Activated CD4-positive, alpha-beta T cell treated with anti-CD3 and anti-CD28 coated beads for 1 hour (primary cell): ENCODE results near the gene TMEM205.
A peak's percentile ranks its signal among the peaks of the same experiment; 100 is the strongest.

Experiments
- DNase-seq: peaks from one replicate; pipeline ENCODE4 v3.0.0-alpha.2; 2020

TMEM205 gene

GRCh38 chr19:11295665-11296245 lies 50.3 kb downstream of the TMEM205 start, which contains the start of gene TSPAN16:
Gene TSPAN16 (plus strand): TSS chr19:11296160. CDS start chr19:11296298, 138 bp downstream.
- no peak for DNase-seq

DNA sequence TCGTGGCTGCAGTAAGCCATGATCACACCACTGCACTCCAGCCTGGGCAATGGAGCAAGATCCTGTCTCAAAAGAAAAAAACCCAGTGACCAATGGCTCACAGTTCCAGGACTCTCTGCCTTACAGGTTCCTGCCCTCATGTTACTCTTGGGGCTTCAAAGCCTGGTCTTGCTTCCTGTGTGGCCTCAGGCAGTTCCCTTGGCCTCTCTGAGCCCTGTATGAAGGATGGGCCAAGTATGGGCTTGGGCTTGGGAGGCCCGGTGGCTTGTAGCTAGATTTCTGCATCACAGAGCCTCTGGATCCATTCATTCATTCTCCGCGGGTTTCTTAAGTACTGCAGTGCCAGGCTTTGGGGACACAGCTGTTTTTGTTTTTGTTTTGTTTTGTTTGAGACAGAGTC lies 50.9 kb downstream of the TMEM205 start:
- DNase-seq, result no peak

DNA sequence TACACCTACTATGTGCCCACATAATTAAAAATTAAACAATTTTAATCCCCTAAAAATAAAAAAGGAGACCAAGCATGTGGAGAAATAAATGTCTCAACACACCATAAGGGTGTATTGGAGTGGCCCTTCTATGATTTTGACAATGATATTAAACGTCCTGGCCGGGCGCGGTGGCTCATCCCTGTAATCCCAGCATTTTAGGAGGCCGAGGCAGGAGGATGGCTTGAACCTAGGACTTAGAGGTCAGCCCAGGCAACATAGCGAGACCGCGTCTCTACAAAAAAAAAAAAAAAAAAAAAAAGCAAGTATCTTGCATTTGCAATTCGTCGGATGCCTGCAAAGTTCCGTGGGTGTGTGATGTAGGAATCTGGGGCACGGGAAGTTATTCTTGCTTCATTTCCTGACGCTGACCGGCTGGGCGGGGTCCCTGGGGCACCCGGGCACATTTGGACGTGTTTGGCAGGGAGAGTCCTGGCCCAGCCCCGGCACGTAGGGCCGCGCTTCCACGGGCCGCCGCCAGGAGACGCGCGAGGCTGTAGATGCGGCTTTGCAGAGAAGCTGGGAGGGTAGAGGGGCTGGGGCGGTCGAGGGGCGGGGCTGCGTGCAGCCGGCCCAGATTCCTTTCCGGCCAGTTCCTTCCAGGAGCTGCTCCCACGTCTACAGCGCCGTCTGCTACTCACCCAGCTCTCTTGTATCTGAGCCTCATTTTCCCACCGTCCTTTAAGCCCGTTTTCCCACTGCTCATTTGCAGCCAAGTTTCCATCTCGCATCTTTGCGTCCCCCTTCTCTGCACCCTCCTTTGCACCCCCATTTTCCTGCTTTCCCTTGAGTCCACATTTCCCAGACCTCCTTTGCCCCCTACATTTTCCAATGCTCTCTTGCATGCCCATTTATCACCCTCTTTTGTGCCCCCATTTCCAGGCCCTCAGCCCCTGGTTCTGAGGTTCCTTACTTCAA lies 52.4 kb downstream of the TMEM205 start:
- peak; percentile 69 for DNase-seq
